GM23338 (cell line): ENCODE data around the gene KCNJ18. TPM values are rescaled to one million over a fixed set of nuclear protein-coding genes. Genes with fewer than 3 reads are reported as not detected.

Experiments
- ATAC-seq: fragments of 200-7000 bp; cut with Tn5 transposase; 3 replicates; pipeline ENCODE4 v1.9.1; 2020
- DNase-seq: peaks from one replicate; pipeline ENCODE4 v3.0.0-alpha.2; 2015; ENCODE audit warnings: low spot score
- H2AFZ ChIP-seq: fragments of 200-600 bp; sonication (generic); 2 replicates; pipeline ENCODE4 v1.8.0; 2016; ENCODE audit warnings: antibody characterized with exemption, mild to moderate bottlenecking, moderate library complexity
- H3F3A ChIP-seq: fragments of 200-600 bp; sonication (generic); replicated peaks from 2 replicates; pipeline ENCODE4 v1.8.0; 2017; ENCODE audit warnings: antibody characterized with exemption, mixed run types, low read depth
- H3K27ac ChIP-seq: fragments of 200-600 bp; sonication (generic); 2 replicates; pipeline ENCODE4 v1.6.1; 2016; ENCODE audit warnings: low read depth
- H3K27me3 ChIP-seq: fragments of 200-600 bp; sonication (generic); 2 replicates; pipeline ENCODE4 v1.8.0; 2016; ENCODE audit warnings: mild to moderate bottlenecking, mixed run types, moderate library complexity; ENCODE audit not compliant: insufficient read depth
- H3K36me3 ChIP-seq: fragments of 200-600 bp; sonication (generic); 2 replicates; pipeline ENCODE4 v1.8.0; 2016; ENCODE audit warnings: mild to moderate bottlenecking; ENCODE audit not compliant: insufficient read depth
- H3K4me1 ChIP-seq: fragments of 200-600 bp; sonication (generic); 2 replicates; pipeline ENCODE4 v1.8.0; 2016; ENCODE audit warnings: mild to moderate bottlenecking, moderate library complexity; ENCODE audit not compliant: insufficient read depth
- H3K4me2 ChIP-seq: fragments of 200-600 bp; sonication (generic); 2 replicates; pipeline ENCODE4 v1.7.1; 2017; ENCODE audit warnings: mixed run types
- H3K4me3 ChIP-seq: fragments of 200-600 bp; sonication (generic); 2 replicates; pipeline ENCODE4 v1.6.1; 2016; ENCODE audit warnings: mixed run types
- H3K79me2 ChIP-seq: fragments of 200-600 bp; sonication (generic); replicated peaks from 2 replicates; pipeline ENCODE4 v1.8.0; 2017; ENCODE audit warnings: mild to moderate bottlenecking; ENCODE audit not compliant: insufficient read depth
- H3K9me2 ChIP-seq: fragments of 200-600 bp; sonication (generic); 2 replicates; pipeline ENCODE4 v1.8.0; 2017; ENCODE audit not compliant: insufficient read depth
- H4K20me1 ChIP-seq: fragments of 200-600 bp; sonication (generic); replicated peaks from 2 replicates; pipeline ENCODE4 v1.8.0; 2017; ENCODE audit warnings: mild to moderate bottlenecking; ENCODE audit not compliant: insufficient read depth
- H3K27ac Mint-ChIP-seq: 2 replicates; pipeline ENCODE4 v1.8.0; 2020; ENCODE audit warnings: inconsistent platforms, mild to moderate bottlenecking, moderate library complexity, mixed read lengths
- H3K27me3 Mint-ChIP-seq: 3 replicates; pipeline ENCODE4 v1.8.0; 2022; ENCODE audit warnings: low read depth, mild to moderate bottlenecking, moderate library complexity, mixed read lengths, inconsistent platforms; ENCODE audit not compliant: insufficient read depth, poor library complexity
- H3K36me3 Mint-ChIP-seq: 3 replicates; pipeline ENCODE4 v1.8.0; 2021; ENCODE audit warnings: low read depth, mild to moderate bottlenecking, inconsistent platforms, moderate library complexity, mixed read lengths
- H3K4me1 Mint-ChIP-seq: 3 replicates; pipeline ENCODE4 v1.8.0; 2020; ENCODE audit warnings: mild to moderate bottlenecking, inconsistent platforms, mixed read lengths
- H3K4me3 Mint-ChIP-seq: 3 replicates; pipeline ENCODE4 v1.8.0; 2021; ENCODE audit warnings: moderate library complexity, mild to moderate bottlenecking, inconsistent platforms, mixed read lengths
- H3K9me3 Mint-ChIP-seq: 3 replicates; pipeline ENCODE4 v1.8.0; 2020; ENCODE audit warnings: moderate library complexity, mild to moderate bottlenecking, inconsistent platforms, mixed read lengths
- CREB1 ChIP-seq: fragments of 250-450 bp; sonication (Bioruptor Pico); IDR thresholded peaks from 2 replicates; pipeline ENCODE4 v1.5.0; 2020; ENCODE audit warnings: low read depth, mild to moderate bottlenecking, moderate library complexity
- EZH2 ChIP-seq: fragments of 200-600 bp; sonication (generic); IDR thresholded peaks from one replicate; pipeline ENCODE4 v1.8.0; 2017; ENCODE audit warnings: antibody characterized with exemption, mild to moderate bottlenecking, low read depth; ENCODE audit not compliant: unreplicated experiment
- EZH2phosphoT487 ChIP-seq: fragments of 200-600 bp; sonication (generic); IDR thresholded peaks from one replicate; pipeline ENCODE4 v1.8.1; 2018; ENCODE audit warnings: antibody characterized with exemption; ENCODE audit not compliant: unreplicated experiment
- JUNB ChIP-seq: IDR thresholded peaks from one replicate; pipeline ENCODE4 v1.6.1; 2016; ENCODE audit warnings: antibody characterized with exemption; ENCODE audit not compliant: unreplicated experiment
- NANOG ChIP-seq: IDR thresholded peaks from 2 replicates; pipeline ENCODE4 v1.6.1; 2016; ENCODE audit warnings: antibody characterized with exemption, borderline replicate concordance
- POLR2AphosphoS5 ChIP-seq: IDR thresholded peaks from 2 replicates; pipeline ENCODE4 v1.6.1; 2016; ENCODE audit warnings: antibody characterized with exemption, low read depth
- ZNF114 ChIP-seq: fragments of 250-450 bp; sonication (Bioruptor Pico); IDR thresholded peaks from 2 replicates; pipeline ENCODE4 v1.5.0; 2020; ENCODE audit warnings: mild to moderate bottlenecking, moderate library complexity
- ZNF331 ChIP-seq: fragments of 250-450 bp; sonication (Bioruptor Pico); IDR thresholded peaks from 2 replicates; pipeline ENCODE4 v1.5.0; 2020; ENCODE audit warnings: low read depth, mild to moderate bottlenecking, moderate library complexity
- polyA plus RNA-seq: library from polyadenylated mRNA; unstranded; fragments of >200 nt; fragmentation: Nextera tagmentation; extraction: Ambion mirVana; gene quantifications from 2 replicates; pipeline ENCODE4 v1.2.1, GENCODE V29; 2016
- total RNA-seq: library from RNA; depleted of rRNA; stranded (reverse); fragments of >200 nt; shearing (Covaris generic); gene quantifications from 2 replicates; pipeline ENCODE4 v1.2.3, GENCODE V29; 2014
- TF ChIP-seq, protein P1 (sequence below): fragments of 250-450 bp; sonication (Bioruptor Pico); IDR thresholded peaks from 2 replicates; pipeline ENCODE4 v1.5.0; 2020; ENCODE audit warnings: mild to moderate bottlenecking, moderate library complexity
- TF ChIP-seq, protein P2 (sequence below): IDR thresholded peaks from one replicate; pipeline ENCODE4 v1.6.1; 2018; ENCODE audit warnings: antibody characterized with exemption; ENCODE audit not compliant: unreplicated experiment

Gene KCNJ18
- total and polyA plus RNA-seq, 2 experiments from 2014 or later: not detected

DNA sequence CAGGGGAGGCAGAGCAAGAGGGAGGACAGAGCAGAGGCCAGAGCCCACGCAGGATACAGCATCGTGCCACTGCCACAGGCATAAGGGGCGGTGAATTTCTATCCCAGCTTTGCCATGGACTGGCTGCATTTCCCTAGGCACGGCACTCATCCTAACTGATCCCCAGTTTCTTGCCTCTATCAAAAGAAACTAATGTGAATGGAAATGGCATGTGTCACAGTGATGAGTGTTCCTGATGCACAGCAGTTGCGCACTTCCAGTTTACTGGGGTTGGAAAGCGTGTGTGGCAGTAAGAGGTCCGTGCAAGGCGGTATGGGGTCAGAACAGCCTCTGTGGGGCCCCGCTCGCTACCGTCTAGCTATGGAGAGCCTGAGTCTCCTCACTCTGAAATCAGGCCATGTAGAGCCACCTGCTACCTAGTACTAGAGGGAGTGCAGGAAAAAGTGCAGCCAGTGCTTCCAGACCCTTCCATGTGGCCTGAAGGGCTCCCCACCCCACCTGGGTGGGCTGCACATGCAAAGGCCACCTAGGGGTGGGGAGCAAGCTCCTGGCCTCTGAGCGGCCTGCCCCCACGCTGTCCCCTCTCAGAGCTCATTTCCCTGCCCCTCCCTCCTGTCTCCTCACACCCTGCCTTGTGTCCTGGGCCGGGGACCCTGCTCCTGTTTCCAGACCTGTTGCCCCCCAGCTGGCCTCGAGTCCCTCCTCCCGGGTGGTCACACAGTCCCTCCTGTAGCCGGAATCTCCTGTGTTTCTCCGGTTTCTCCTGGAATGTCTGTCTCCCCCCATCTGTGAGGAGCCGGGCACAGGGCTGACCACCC, 5.0 kb upstream of the KCNJ18 start:
- H4K20me1 ChIP-seq: no peaks in the 10 kb centered on the region
- peaks cover 85% of the 10 kb centered on the region for H3K9me3 Mint-ChIP-seq
- no peak for ATAC-seq
- no peaks in the 10 kb centered on the region for H3K4me1 ChIP-seq
- TF ChIP-seq JUNB: no peak
- TF ChIP-seq, protein P1, sequence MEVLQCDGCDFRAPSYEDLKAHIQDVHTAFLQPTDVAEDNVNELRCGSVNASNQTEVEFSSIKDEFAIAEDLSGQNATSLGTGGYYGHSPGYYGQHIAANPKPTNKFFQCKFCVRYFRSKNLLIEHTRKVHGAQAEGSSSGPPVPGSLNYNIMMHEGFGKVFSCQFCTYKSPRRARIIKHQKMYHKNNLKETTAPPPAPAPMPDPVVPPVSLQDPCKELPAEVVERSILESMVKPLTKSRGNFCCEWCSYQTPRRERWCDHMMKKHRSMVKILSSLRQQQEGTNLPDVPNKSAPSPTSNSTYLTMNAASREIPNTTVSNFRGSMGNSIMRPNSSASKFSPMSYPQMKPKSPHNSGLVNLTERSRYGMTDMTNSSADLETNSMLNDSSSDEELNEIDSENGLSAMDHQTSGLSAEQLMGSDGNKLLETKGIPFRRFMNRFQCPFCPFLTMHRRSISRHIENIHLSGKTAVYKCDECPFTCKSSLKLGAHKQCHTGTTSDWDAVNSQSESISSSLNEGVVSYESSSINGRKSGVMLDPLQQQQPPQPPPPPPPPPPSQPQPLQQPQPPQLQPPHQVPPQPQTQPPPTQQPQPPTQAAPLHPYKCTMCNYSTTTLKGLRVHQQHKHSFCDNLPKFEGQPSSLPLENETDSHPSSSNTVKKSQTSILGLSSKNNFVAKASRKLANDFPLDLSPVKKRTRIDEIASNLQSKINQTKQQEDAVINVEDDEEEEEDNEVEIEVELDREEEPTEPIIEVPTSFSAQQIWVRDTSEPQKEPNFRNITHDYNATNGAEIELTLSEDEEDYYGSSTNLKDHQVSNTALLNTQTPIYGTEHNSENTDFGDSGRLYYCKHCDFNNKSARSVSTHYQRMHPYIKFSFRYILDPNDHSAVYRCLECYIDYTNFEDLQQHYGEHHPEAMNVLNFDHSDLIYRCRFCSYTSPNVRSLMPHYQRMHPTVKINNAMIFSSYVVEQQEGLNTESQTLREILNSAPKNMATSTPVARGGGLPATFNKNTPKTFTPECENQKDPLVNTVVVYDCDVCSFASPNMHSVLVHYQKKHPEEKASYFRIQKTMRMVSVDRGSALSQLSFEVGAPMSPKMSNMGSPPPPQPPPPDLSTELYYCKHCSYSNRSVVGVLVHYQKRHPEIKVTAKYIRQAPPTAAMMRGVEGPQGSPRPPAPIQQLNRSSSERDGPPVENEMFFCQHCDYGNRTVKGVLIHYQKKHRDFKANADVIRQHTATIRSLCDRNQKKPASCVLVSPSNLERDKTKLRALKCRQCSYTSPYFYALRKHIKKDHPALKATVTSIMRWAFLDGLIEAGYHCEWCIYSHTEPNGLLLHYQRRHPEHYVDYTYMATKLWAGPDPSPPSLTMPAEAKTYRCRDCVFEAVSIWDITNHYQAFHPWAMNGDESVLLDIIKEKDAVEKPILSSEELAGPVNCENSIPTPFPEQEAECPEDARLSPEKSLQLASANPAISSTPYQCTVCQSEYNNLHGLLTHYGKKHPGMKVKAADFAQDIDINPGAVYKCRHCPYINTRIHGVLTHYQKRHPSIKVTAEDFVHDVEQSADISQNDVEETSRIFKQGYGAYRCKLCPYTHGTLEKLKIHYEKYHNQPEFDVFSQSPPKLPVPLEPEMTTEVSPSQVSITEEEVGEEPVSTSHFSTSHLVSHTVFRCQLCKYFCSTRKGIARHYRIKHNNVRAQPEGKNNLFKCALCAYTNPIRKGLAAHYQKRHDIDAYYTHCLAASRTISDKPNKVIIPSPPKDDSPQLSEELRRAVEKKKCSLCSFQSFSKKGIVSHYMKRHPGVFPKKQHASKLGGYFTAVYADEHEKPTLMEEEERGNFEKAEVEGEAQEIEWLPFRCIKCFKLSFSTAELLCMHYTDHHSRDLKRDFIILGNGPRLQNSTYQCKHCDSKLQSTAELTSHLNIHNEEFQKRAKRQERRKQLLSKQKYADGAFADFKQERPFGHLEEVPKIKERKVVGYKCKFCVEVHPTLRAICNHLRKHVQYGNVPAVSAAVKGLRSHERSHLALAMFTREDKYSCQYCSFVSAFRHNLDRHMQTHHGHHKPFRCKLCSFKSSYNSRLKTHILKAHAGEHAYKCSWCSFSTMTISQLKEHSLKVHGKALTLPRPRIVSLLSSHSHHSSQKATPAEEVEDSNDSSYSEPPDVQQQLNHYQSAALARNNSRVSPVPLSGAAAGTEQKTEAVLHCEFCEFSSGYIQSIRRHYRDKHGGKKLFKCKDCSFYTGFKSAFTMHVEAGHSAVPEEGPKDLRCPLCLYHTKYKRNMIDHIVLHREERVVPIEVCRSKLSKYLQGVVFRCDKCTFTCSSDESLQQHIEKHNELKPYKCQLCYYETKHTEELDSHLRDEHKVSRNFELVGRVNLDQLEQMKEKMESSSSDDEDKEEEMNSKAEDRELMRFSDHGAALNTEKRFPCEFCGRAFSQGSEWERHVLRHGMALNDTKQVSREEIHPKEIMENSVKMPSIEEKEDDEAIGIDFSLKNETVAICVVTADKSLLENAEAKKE: no peak
- no peak for TF ChIP-seq CREB1 (CRISPR knock-in tag)
- 0 out of 3 replicates have a peak, but pooled peaks cover 2% of the 10 kb centered on the region for H3K4me1 Mint-ChIP-seq
- no peak overlapping the region for H3K4me2 ChIP-seq
- H3K36me3 ChIP-seq: no peaks in the 10 kb centered on the region
- DNase-seq: no peak
- H3K4me3 ChIP-seq: no peak overlapping the region
- H3K9me2 ChIP-seq: no peaks in the 10 kb centered on the region
- peaks cover 39% of the 10 kb centered on the region for H3K36me3 Mint-ChIP-seq
- H3K4me3 Mint-ChIP-seq: no peak overlapping the region
- H2AFZ ChIP-seq: no peak overlapping the region
- H3K79me2 ChIP-seq: no peaks in the 10 kb centered on the region
- no peaks in the 10 kb centered on the region for H3F3A ChIP-seq
- H3K27me3 Mint-ChIP-seq: peaks cover 2% of the 10 kb centered on the region
- no peaks in the 10 kb centered on the region for H3K27me3 ChIP-seq
- H3K27ac Mint-ChIP-seq: no peak overlapping the region
- no peak overlapping the region for H3K27ac ChIP-seq

DNA sequence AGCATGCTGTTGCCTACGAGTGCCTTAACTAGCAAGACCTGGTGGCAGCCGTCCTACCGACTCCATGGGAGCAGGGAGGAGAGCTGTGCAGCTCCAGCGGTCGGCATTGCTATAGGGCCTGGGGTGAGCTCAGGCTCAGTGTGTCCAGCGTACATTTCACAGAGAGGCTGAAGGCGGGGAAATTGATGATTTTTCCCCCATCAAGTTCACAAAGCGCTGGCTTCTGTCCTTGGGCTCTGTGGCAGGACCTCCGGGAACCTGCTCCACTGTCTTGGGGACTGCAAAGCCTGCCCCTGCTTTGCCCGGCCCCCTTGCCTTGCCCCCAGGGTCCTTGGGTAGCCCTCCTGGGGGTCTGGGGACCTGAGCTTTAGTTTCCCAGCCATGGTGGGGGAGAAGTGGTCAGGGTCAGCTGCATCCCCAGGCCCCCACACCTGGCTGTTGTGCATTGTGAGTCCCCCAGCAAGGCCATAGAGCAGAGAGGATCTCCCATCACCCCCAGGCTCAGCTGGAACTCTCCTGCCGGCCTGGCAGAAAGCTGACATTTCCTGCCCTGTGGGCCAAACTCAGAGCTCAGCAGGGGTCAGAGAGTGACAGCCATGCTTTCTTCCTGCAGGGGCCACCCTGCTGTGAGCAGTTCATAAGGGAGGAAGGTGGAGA, 3.9 kb upstream of the KCNJ18 start:
- H3K9me3 Mint-ChIP-seq: peaks cover 80% of the 10 kb centered on the region
- no peak overlapping the region for H3K4me3 Mint-ChIP-seq
- Histone ChIP-seq H3F3A (no peaks in the 10 kb centered on the region), H3K4me2 (no peak overlapping the region), H4K20me1 (no peaks in the 10 kb centered on the region), H3K79me2 (no peaks in the 10 kb centered on the region), H3K4me1 (no peaks in the 10 kb centered on the region), H3K27ac (no peak overlapping the region), H3K36me3 (no peaks in the 10 kb centered on the region), H3K27me3 (no peaks in the 10 kb centered on the region), H3K9me2 (no peaks in the 10 kb centered on the region), H2AFZ (no peak overlapping the region), H3K4me3 (no peak overlapping the region)
- DNase-seq: no peak
- peaks cover 2% of the 10 kb centered on the region for H3K27me3 Mint-ChIP-seq
- peaks cover 34% of the 10 kb centered on the region for H3K36me3 Mint-ChIP-seq
- H3K4me1 Mint-ChIP-seq: 0 out of 3 replicates have a peak, but pooled peaks cover 2% of the 10 kb centered on the region
- H3K27ac Mint-ChIP-seq: no peak overlapping the region
- ATAC-seq: no peak
- TF ChIP-seq ZNF114 (no peak), POLR2AphosphoS5 (no peak), JUNB (no peak), CREB1 (CRISPR knock-in tag) (no peak), EZH2 (no peak), NANOG (no peak), EZH2phosphoT487 (no peak), ZNF331 (CRISPR knock-in tag) (no peak)
- TF ChIP-seq, protein P2, sequence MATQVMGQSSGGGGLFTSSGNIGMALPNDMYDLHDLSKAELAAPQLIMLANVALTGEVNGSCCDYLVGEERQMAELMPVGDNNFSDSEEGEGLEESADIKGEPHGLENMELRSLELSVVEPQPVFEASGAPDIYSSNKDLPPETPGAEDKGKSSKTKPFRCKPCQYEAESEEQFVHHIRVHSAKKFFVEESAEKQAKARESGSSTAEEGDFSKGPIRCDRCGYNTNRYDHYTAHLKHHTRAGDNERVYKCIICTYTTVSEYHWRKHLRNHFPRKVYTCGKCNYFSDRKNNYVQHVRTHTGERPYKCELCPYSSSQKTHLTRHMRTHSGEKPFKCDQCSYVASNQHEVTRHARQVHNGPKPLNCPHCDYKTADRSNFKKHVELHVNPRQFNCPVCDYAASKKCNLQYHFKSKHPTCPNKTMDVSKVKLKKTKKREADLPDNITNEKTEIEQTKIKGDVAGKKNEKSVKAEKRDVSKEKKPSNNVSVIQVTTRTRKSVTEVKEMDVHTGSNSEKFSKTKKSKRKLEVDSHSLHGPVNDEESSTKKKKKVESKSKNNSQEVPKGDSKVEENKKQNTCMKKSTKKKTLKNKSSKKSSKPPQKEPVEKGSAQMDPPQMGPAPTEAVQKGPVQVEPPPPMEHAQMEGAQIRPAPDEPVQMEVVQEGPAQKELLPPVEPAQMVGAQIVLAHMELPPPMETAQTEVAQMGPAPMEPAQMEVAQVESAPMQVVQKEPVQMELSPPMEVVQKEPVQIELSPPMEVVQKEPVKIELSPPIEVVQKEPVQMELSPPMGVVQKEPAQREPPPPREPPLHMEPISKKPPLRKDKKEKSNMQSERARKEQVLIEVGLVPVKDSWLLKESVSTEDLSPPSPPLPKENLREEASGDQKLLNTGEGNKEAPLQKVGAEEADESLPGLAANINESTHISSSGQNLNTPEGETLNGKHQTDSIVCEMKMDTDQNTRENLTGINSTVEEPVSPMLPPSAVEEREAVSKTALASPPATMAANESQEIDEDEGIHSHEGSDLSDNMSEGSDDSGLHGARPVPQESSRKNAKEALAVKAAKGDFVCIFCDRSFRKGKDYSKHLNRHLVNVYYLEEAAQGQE: no peak
